GM18507 (cell line): ENCODE measurements around the gene MINDY3.
A peak's percentile ranks its signal among the peaks of the same experiment; 100 is the strongest.
"Not testable (repeated sequence)": the region's sequence is repeated elsewhere in the genome, so short reads cannot be mapped to it uniquely, and the experiment has no call there.

Source experiments
- DNase-seq: peaks from one replicate; pipeline ENCODE4 v3.0.0; 2011; ENCODE audit warnings: low read depth; ENCODE audit not compliant: insufficient read length; ENCODE audit errors: extremely low spot score
- FAIRE-seq: peaks from 2 replicates; lab custom pipeline; 2011; peaks lifted over from hg19 to GRCh38; lab: Jason Lieb, UNC

The MINDY3 gene

DNA sequence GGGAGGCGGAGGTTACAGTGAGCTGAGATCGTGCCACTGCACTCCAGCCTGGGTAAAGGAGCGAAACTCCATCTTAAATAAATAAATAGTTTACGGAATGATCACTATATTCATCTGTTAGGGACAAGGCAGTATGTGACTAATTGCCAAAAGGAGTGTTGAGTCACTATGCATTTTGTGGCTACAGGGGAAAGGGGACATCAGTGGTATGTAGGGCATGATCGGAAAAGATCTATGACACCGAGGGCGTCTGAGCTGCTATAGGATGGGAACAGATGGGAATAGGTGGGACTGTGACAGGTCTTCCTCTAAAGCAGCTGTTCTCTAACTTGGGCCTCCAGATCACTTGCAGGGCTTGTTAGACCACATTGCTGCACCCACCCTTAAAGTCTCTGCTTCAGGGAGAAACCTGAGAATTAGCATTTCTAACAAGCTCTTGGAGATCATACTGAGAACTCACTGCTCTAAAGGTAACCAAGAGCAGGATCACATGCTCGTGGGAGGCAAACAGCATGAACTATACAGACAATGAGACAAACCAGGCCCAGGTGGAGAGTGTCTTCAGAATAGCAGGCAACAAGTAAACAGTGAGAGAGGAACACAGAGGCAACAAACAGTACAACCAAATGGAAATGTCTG is 75.5 kb downstream of the MINDY3 start:
- DNase-seq = no peak
- FAIRE-seq = no peak

DNA sequence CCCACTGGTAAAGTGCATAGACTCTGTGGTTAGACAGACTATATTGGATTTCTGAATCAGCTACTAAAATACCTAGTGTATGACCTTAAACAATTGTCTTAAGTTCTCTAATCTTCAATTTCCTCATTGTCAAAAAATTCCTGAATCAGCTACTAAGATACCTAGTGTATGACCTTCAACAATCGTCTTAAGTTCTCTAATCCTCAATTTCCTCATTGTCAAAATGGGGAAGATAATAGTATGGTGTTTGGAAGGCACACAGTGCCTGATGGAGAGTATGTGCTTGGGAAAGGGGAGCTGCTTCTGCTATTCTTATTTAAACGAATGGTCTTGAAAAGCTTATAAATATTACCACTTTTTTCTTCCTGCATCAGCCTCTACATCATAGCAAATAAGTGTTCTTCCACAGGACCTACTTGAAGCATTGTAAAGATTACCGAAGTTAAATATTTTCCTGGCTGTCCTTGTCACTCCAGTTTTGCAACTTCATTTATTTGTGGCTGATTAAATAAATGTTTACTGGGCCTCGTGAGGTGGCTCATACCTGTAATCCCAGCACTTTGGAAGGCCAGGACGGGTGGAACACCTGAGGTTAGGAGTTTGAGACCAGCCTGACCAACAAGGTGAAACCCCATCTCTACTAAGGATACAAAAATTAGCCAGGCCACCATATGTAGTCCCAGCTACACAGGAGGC is 76.2 kb downstream of the MINDY3 start:
- no peak for DNase-seq
- FAIRE-seq = no peak

DNA sequence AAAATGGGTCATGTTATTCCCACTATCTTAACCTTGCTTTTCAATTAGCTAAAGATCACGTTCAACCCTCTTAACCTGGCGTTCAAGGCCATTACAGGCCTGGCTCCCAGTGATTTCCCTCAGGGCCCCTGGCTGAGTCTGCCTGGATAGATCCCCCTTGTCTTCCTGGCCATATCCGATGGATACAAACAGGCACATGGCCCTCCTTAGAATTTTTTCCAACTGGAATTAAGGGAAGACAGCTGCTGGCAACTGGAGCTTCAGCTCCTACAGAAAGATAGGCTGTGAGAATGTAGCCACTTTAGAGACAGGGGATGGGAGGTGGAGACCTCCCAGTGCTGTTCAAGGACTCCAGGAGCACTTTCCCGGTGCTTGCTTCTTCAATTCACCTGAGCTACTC is 77.5 kb downstream of the MINDY3 start:
- no peak for FAIRE-seq
- no peak for DNase-seq

DNA sequence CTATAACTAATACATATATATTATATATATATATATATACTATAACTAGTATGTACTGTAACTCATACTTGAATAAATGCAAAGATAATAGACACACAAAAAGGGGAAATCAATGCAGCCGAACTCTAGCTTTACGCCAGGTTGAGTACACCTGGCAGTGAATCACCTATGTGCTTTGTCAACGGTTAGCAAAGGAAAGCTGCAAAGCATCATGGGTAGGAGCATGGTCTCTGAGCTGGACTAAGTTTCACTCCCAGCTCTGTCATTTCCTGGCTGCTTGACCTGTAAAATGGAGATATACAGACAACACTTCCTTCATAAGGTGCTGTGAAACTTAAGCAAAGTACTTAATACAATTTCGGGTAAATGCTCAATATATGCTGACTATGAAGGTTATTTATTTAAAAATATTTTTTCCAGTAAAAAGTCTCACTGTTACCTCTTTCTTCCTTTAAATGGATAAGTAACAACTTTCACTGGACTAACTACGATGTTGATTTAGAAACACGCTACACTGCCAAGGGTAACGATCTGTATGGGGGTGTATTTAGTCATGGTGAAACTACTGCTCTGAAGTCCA is 78.8 kb downstream of the MINDY3 start:
- FAIRE-seq = no peak
- no peak for DNase-seq

DNA sequence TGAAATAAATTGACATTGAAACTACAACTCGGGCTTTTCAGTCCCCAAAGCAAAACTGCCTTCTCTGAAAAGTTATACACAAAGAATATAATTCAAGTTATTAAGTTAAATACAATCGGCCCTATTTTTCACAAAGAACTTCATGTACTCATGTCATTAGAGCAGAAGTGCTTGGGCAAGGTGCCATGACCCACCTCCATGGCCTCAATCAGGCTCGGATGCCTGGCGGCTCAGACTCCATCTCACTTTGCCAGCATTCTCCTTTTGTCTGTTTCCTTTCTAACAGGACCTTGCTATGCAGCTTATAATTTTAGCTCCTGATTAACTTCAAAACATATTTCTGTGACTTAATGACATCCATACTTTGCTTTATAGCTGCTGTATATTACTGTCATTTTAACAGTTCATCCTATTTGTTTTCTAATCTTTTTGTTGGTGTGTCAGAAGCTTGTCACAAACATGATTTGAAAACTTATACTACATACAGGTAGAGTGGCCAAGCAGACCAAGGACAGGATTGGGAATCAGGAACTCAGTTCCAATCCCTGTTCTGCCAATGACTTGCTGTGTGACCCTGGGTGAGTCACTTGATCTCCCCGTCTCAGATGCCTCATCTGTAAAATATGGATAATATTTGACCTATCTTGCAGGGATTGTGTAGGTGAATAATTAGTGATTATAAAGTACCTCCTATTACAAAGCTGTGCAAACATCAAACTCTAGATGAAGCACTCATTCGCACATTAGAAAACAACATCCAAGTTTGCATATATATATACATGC is 79.8 kb downstream of the MINDY3 start:
- FAIRE-seq = no peak
- no peak for DNase-seq

DNA sequence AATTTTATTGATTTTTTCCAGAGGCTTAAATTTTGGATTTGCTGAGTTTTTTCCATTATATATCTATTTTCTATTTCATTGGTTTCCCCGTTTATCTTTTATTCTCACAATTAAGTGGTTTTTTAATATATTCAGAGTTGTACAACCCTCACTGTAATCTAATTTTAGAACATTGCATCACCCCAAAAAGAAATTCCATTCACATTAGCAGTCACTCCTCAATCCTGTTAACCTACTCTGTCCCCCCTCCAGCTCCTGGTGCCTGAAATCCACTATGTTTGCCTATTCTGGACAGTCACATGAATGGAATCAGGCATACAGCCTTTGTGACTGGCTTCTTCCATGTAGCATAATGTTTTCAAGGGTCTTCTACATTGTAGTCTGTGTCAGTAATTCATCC is 84.8 kb downstream of the MINDY3 start:
- DNase-seq = no peak
- no peak for FAIRE-seq

DNA sequence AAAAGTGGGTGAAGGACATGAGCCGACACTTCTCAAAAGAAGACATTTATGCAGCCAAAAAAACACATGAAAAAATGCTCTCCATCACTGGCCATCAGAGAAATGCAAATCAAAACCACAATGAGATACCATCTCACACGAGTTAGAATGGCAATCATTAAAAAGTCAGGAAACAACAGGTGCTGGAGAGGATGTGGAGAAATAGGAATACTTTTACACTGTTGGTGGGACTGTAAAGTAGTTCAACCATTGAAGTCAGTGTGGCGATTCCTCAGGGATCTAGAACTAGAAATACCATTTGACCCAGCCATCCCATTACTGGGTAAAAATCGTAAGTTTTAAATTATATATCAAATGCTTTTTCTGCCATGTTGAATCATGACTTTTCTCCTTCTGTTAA is 85.8 kb downstream of the MINDY3 start:
- DNase-seq, FAIRE-seq: not testable (repeated sequence)

DNA sequence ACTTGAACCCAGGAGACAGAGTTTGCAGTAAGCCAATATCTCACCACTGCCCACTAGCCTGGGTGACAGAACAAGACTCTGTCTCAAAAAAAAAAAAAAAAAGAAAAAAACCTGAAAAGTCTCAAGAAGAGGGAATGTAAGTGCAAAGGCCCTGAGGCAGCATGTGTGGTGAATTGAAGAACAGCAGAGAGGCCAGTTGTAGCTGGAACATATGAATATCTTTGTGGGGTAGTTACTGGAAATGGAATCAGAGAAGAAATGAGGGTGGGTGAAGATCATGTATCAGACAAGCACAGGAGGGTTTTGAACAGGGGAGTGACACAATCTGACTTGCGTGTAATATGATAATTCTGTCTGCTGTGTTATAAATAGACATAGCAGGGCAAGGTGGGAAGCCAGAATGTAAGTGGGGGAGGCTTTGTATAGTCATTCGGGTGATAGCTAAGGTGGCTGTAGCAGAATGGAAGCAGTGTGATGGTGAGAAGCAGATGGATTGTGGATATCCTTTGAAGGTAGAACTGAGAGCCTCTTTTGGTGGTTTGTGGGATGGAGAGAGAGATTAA is 95.3 kb downstream of the MINDY3 start:
- DNase-seq = no peak
- no peak for FAIRE-seq

DNA sequence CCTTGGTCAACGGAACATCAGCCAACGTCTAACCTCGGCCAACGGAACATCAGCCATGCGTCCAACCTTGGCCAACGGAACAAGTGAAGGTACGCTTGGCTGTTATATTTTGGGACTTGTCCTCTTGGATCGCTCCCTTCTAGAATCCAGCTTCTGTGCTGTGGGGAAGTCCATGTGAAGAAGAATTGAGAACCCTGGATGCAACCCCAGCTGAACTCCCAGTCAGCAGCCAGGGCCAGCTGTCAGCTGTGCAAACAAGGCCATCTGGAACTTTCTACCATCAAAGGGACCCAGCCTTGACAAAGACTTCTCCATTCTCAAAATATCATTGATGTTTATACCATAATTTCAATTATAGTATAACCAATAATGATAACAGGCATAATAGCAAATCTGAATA is 97.3 kb downstream of the MINDY3 start:
- DNase-seq (no peak), FAIRE-seq (no peak)

DNA sequence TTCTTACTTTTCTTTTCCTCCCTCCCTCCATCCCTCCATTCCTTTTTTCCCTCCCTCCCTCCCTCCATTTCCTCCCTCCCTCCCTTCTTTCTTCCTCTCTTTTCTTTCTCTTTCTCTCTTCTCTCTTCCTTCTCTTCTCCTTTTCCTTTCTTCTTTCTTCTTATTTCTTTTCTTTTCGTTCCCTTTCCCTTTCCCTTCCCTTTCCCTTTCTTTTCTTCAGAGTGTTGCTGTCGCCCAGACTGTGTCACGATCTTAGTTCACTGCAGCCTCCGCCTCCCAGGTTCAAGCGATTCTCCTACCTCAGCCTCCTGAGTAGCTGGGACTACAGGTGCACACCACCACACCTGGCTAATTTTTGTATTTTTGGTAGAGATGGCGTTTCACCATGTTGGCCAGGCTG is 98.1 kb downstream of the MINDY3 start:
- FAIRE-seq, DNase-seq: not testable (repeated sequence)

DNA sequence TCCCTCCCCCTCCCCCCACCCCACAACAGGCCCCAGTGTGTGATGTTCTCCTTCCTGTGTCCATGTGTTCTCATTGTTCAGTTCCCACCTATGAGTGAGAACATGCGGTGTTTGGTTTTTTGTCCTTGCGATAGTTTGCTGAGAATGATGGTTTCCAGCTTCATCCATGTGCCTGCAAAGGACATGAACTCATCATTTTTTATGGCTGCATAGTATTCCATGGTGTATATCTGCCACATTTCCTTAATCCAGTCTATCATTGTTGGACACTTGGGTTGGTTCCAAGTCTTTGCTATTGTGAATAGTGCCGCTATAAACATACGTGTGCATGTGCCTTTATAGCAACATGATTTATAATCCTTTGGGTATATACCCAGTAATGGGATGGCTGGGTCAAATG is 99.1 kb downstream of the MINDY3 start:
- not testable (repeated sequence) for FAIRE-seq, DNase-seq

DNA sequence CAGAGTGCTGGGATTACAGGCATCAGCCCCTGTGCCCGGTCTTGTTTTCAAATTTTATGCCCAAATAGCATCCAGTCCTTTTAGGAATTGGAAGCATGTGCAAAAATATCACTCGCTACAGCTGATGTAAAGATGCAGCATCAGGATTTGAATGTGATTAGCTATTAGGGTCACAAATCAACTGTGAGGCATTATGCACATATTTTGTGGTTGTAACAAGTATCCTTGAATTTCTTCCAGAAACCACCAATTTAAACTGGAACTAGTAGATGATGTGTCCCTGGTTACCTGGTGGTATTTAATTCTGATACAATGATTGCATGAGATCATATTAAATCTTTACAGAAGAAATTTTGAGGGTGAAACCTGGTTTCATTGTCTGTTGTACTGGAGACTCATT is 99.6 kb downstream of the MINDY3 start:
- DNase-seq = no peak
- FAIRE-seq = no peak

DNA sequence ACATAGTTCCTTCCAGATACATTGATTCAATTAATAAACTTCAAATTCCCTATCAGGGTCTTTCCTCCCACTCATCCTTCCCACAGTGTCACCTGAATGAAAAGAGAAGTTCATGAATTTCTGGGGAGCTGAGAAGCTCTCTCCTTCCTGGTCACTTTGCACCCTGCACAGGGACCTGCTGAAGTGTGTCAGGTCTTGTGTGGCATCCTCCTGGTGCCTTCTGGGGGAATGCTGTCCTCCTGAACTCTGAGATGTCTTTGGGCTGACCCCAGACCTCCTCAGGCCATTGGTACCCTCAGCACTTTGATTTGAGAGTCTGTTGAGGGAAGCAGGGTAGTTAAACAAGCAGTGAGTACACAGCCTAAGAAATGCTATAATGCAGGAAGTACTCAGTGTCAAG is 101.0 kb downstream of the MINDY3 start:
- FAIRE-seq (no peak), DNase-seq (no peak)

DNA sequence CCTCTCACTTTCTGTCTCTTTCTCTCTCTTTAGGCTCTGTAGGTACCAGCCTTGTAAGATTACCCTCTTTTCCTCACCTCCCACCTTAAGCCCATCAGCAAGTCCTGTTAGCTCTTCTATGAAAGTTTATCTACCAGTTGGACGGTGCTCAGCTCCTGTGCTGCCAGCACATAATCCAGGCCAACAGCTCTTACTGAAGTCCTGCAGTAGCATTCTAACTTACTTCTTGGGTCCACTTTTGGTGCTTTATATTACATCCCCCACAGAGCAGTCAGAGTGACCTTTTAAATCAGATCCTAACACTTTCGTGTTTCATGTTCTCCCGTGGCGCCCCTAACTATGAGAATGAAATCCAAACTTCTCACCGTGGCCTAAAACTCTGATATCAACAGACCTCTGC is 101.7 kb downstream of the MINDY3 start:
- FAIRE-seq (no peak), DNase-seq (no peak)

DNA sequence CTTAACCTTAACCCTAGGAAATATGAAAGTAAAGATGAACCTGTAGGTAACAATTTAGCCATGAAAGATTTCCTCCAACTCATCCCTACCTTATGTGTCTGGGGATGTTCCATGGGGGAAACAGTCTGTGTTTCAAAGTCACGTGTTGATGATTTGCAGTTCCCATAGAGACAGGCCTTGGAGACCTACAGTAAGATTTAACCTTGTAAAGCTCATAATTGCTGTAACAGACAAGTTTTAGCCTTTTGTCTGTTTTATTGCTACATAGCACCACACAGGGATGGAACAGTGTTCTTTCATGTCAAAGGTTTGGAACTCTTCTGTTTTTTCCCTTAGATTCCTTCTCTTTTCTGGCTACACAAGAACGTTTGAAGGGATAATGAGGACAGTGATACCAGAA is 105.4 kb downstream of the MINDY3 start:
- DNase-seq (no peak), FAIRE-seq (no peak)

DNA sequence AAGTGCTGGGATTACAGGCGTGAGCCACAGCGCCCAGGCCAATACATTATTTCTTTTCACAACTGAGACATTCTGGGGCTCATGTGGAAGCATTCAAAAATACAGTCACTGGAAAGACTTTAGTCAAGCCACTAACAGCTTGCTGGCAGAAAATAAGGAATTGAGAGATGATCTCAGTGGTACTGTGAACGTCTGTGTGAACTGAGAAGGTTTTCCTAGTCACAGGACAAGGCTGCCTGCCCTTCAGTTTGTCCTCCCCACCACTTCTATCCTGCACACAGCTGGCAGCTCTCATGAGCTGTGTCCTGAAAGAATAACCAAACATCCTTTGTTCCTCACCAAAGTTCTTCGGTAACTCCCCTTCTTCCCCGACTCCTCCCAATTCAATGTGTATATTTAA is 109.3 kb downstream of the MINDY3 start:
- FAIRE-seq (no peak), DNase-seq (no peak)

DNA sequence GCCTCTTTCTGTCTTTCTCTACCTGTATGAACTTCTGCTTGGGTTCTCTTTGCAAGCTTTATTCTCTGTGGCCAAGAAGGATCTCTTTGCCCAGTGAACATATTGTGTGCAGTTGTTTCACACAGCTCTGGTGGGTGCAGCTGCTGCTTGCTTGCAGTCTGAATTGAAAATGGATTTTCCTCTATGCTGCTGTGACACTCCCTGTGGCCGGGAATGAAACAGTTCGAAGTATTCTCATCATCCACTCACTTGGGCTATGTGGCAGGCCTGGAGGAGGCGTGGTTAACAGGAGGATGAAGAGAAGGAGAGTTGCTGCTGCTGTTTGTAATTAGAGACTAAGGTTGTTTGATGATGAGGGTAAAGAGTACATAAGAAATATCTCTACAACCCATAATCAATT is 112.2 kb downstream of the MINDY3 start:
- FAIRE-seq = no peak
- DNase-seq = no peak

DNA sequence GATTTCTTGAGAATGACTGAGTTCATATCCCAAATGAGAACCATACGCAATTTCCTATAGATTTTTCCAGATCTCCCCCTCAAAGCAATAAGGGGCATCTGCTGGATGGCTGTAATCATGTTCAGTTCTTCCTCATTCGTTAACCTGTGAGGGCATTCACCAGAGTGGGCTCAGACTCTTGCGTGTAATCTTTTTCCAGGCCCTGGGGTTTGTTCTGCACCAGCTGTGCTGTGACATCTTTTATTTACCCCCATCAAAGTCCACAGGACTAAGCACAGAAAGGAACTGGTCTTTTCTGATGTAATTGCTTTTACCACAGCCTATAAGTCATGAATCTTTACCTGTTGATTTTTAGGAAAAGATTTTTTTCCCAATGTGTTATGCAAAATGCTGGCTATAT is 112.7 kb downstream of the MINDY3 start:
- FAIRE-seq = no peak
- no peak for DNase-seq

DNA sequence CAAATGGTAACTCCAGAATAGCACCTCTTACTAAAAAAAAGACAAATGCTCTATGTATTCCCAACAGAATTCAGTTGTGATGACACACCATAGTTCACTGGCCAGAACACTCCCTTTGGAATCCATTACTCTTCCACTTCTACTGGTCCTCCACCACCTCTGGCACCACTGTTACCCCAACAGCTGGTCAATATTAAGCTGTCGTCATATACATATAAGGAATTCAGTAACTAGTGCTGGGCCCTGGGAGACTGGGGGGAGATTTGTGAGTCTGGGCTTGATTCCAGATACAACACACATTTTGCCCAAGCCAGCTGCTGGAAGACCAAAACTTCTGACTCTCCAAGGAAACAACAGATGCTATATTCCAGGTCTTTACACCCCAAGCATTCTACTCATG is 114.6 kb downstream of the MINDY3 start:
- no peak for DNase-seq
- no peak for FAIRE-seq

DNA sequence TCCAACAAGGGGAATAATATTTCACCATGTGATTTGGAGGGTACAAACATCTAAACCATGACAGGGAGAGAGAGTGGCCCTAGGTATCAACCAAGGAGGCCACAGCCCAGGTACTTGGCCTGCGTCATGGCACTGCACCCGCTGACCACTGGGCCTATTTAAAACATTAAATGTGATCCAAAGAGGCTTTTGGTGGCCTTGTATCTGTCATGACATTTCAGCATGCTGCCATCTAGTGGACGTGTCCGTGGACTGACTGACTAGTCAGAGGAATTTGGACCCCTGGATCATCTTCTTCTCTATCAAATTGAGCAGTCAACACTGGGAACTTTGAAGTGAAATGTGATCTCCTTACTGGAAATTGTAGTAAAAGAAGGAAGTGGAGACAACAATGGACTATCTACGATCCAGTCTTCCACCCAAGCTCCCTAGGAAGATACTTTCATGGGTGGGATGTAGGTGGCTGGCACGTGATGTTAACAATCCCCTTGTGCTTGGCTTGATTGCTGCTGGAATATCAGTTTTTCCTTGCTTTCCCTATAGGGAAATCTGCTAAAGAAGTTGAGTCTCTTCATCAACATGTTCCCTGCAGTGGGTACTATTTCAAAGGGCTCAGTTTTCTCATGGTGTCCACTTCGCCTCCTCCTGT is 116.0 kb downstream of the MINDY3 start:
- DNase-seq = peak; percentile 25

More for the DNA sequence above, 116.0 kb downstream of the MINDY3 start:
- peak; percentile 5 for FAIRE-seq
